K562 (cell line): Measurements from ENCODE around the gene ACKR2. TPM values are rescaled to one million over a fixed set of nuclear protein-coding genes. Genes with fewer than 3 reads are reported as not detected.

ENCODE experiments used
- ATF2 ChIP-seq: sonication (generic); formaldehyde crosslinking; IDR thresholded peaks from 2 replicates; pipeline ENCODE4 v1.8.1; 2022; ENCODE audit warnings: missing genetic modification reagents
- BCL6 ChIP-seq: fragments of 250-450 bp; sonication (Bioruptor Pico); IDR thresholded peaks from 2 replicates; pipeline ENCODE4 v1.4.0; 2020
- FOXP1 ChIP-seq: sonication (generic); formaldehyde crosslinking; IDR thresholded peaks from 2 replicates; pipeline ENCODE4 v1.8.0; 2022; ENCODE audit warnings: mild to moderate bottlenecking, missing genetic modification reagents
- HDAC3 ChIP-seq: fragments of 450-650 bp; IDR thresholded peaks from 2 replicates; pipeline ENCODE4 v1.6.1; 2018; ENCODE audit warnings: borderline replicate concordance, mild to moderate bottlenecking, moderate library complexity; ENCODE audit not compliant: partially characterized antibody
- NCOA4 ChIP-seq: fragments of 450-650 bp; IDR thresholded peaks from 2 replicates; pipeline ENCODE4 v1.6.1; 2018; ENCODE audit warnings: mild to moderate bottlenecking; ENCODE audit not compliant: partially characterized antibody
- NR4A1 ChIP-seq, 2 experiments: fragments of 250-450 bp in 1 of 2; fragments of 450-650 bp in 1 of 2; sonication (Bioruptor Pico) in 1 of 2; IDR thresholded peaks; 2 replicates each; pipeline versions ENCODE4 v1.4.0 to v1.6.1; 2016 to 2020; ENCODE audit warnings: mild to moderate bottlenecking in 2 of 2, missing compliant biosample characterization in 1 of 2, missing genetic modification characterization in 1 of 2, moderate library complexity in 1 of 2
- PYGO2 ChIP-seq: fragments of 450-650 bp; IDR thresholded peaks from 2 replicates; pipeline ENCODE4 v1.6.1; 2016; ENCODE audit warnings: mild to moderate bottlenecking, missing genetic modification characterization, moderate library complexity, missing compliant biosample characterization
- RCOR1 ChIP-seq, 2 experiments: IDR thresholded peaks; 2 replicates each; pipeline ENCODE4 v1.6.1; 2012; ENCODE audit warnings: low read depth in 2 of 2, low read length in 2 of 2, borderline replicate concordance in 1 of 2, improper control_type of control experiment in 1 of 2
- RUNX1 ChIP-seq: sonication (generic); IDR thresholded peaks from 2 replicates; pipeline ENCODE4 v1.6.1; 2016; ENCODE audit warnings: antibody characterized with exemption, low read depth
- TOE1 ChIP-seq, 2 experiments: fragments of 450-650 bp in 1 of 2; sonication (generic) in 1 of 2; formaldehyde crosslinking in 1 of 2; IDR thresholded peaks; 2 replicates each; pipeline versions ENCODE4 v1.7.1 to v1.8.0; 2016 to 2022; ENCODE audit warnings: borderline replicate concordance in 2 of 2, mild to moderate bottlenecking in 2 of 2, antibody characterized with exemption in 1 of 2, inconsistent platforms in 1 of 2, low read depth in 1 of 2, missing genetic modification reagents in 1 of 2, moderate library complexity in 1 of 2
- XRCC5 ChIP-seq: fragments of 200-400 bp; formaldehyde crosslinking; IDR thresholded peaks from 2 replicates; pipeline ENCODE4 v1.6.1; 2017; ENCODE audit warnings: low read depth, mild to moderate bottlenecking, low read length
- YY1 ChIP-seq, 3 experiments: IDR thresholded peaks; 2 replicates each; pipeline ENCODE4 v1.6.1; 2011; ENCODE audit warnings: low read length in 2 of 3, mild to moderate bottlenecking in 2 of 3, moderate library complexity in 2 of 3, borderline replicate concordance in 1 of 3, control low read depth in 1 of 3, low read depth in 1 of 3; ENCODE audit not compliant: insufficient read depth in 3 of 3, insufficient replicate concordance in 2 of 3, control insufficient read depth in 1 of 3, insufficient read length in 1 of 3; ENCODE audit errors: extremely low read depth in 1 of 3
- ZBTB11 ChIP-seq, 3 experiments: fragments of 200-800 bp in 1 of 3; fragments of 250-450 bp in 1 of 3; fragments of 450-650 bp in 1 of 3; sonication (Bioruptor Pico) in 1 of 3; sonication (Bioruptor generic) in 1 of 3; formaldehyde crosslinking in 1 of 3; IDR thresholded peaks; 2 replicates each; pipeline versions ENCODE4 v1.6.1 to v1.8.0; 2016 to 2022; ENCODE audit warnings: mild to moderate bottlenecking in 2 of 3, missing genetic modification characterization in 2 of 3, missing compliant biosample characterization in 1 of 3, moderate library complexity in 1 of 3
- ZNF695 ChIP-seq: fragments of 450-650 bp; formaldehyde crosslinking; IDR thresholded peaks from 2 replicates; pipeline ENCODE4 v1.4.0; 2020; ENCODE audit warnings: mild to moderate bottlenecking, moderate library complexity
- polyA plus RNA-seq, 8 experiments: library from polyadenylated mRNA; depleted of rRNA in 4 of 8; stranded (reverse) in 5 of 8; unstranded in 3 of 8; fragments of >200 nt; fragmentation: Nextera tagmentation in 2 of 8; fragmentation: Illumina TruSeq in 1 of 8; extraction: Ambion mirVana in 2 of 8; extraction: Trizol in 1 of 8; gene quantifications; 2 replicates each; pipeline versions ENCODE4 v1.2.1 to v1.2.3, GENCODE V29; 2011 to 2014; ENCODE audit warnings: inconsistent platforms in 1 of 8, missing spikeins in 1 of 8
- total RNA-seq, 7 experiments: library from RNA; depleted of rRNA in 6 of 7; stranded (reverse); fragments of >200 nt in 6 of 7; fragmentation: Illumina TruSeq in 2 of 7; extraction: Trizol in 2 of 7; gene quantifications; 2 replicates each; pipeline versions ENCODE4 v1.2.1 to v1.2.3, GENCODE V29; 2011 to 2021; ENCODE audit warnings: low replicate concordance in 1 of 7
- TF ChIP-seq, protein P1 (sequence below): fragments of 250-450 bp; sonication (Bioruptor Pico); IDR thresholded peaks from 2 replicates; pipeline ENCODE4 v1.9.0; 2021; ENCODE audit warnings: mild to moderate bottlenecking
- TF ChIP-seq, protein P2 (sequence below): fragments of 450-650 bp; IDR thresholded peaks from 2 replicates; pipeline ENCODE4 v1.7.0; 2016; ENCODE audit warnings: borderline replicate concordance

ACKR2 gene
- total and polyA plus RNA-seq, 9 of the 15 experiments (the other 6 are each of a cell fraction or from before 2014, with no cell fraction given) = 0.03 to 0.69 (median 0.25) TPM; not detected in 1

- TF ChIP-seq ATF2 (CRISPR knock-in tag) = no peak
- 0 out of 2 replicates have a peak, but pooled peaks have one; percentile 20 for TF ChIP-seq FOXP1
- TF ChIP-seq XRCC5 = peak; percentile 37; the same call in 1 of the 2 replicates
- TF ChIP-seq RCOR1 (IDR thresholded peaks at IDR 0.05; ENCODE audit: borderline replicate concordance in 1 of 2, low read depth in 2 of 2, low read length in 2 of 2) = no peak
- TF ChIP-seq ZBTB11 (CRISPR knock-in tag; IDR thresholded peaks at IDR 0.05) = peak in 1 of 3 experiments; percentile 22; a peak in 1 of 6 replicates
- peak; percentile 79; the same call in 1 of the 2 replicates for TF ChIP-seq TOE1 (IDR thresholded peaks at IDR 0.05; ENCODE audit: borderline replicate concordance)
- no peak for TF ChIP-seq TOE1 (CRISPR knock-in tag; IDR thresholded peaks at IDR 0.05; ENCODE audit: borderline replicate concordance, low read depth)
- no peak for TF ChIP-seq HDAC3
- TF ChIP-seq RUNX1 = no peak
- TF ChIP-seq, protein P1, sequence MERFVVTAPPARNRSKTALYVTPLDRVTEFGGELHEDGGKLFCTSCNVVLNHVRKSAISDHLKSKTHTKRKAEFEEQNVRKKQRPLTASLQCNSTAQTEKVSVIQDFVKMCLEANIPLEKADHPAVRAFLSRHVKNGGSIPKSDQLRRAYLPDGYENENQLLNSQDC (CRISPR knock-in tag) = no peak
- TF ChIP-seq NCOA4 = no peak
- TF ChIP-seq NR4A1 (CRISPR knock-in tag; IDR thresholded peaks at IDR 0.05) = no peak
- TF ChIP-seq NR4A1 (tag; IDR thresholded peaks at IDR 0.05) = no peak
- no peak for TF ChIP-seq BCL6 (CRISPR knock-in tag)
- TF ChIP-seq YY1 (IDR thresholded peaks at IDR 0.05; ENCODE audit: borderline replicate concordance in 1 of 3, control insufficient read depth in 1 of 3, extremely low read depth in 1 of 3, insufficient read depth in 3 of 3, insufficient read length in 1 of 3, insufficient replicate concordance in 2 of 3, low read depth in 1 of 3, low read length in 2 of 3) = peak in 2 of 3 experiments; percentile 15 to 89
- no peak for TF ChIP-seq ZNF695 (CRISPR knock-in tag)
- no peak for TF ChIP-seq PYGO2 (tag)
- TF ChIP-seq, protein P2, sequence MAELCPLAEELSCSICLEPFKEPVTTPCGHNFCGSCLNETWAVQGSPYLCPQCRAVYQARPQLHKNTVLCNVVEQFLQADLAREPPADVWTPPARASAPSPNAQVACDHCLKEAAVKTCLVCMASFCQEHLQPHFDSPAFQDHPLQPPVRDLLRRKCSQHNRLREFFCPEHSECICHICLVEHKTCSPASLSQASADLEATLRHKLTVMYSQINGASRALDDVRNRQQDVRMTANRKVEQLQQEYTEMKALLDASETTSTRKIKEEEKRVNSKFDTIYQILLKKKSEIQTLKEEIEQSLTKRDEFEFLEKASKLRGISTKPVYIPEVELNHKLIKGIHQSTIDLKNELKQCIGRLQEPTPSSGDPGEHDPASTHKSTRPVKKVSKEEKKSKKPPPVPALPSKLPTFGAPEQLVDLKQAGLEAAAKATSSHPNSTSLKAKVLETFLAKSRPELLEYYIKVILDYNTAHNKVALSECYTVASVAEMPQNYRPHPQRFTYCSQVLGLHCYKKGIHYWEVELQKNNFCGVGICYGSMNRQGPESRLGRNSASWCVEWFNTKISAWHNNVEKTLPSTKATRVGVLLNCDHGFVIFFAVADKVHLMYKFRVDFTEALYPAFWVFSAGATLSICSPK = no peak
Observed at GRCh38 chr3:42803414-42804105, 5.7 kb upstream of the ACKR2 start (continued).
